GM18499 (cell line): ENCODE data around the gene SEMA5B.

Source experiments
- ATAC-seq: cut with Tn5 transposase; IDR thresholded peaks from one replicate; pipeline ENCODE4 v1.9.1; 2021; ENCODE audit warnings: moderate number of reproducible peaks; ENCODE audit not compliant: insufficient read depth, unreplicated experiment

Gene SEMA5B

DNA sequence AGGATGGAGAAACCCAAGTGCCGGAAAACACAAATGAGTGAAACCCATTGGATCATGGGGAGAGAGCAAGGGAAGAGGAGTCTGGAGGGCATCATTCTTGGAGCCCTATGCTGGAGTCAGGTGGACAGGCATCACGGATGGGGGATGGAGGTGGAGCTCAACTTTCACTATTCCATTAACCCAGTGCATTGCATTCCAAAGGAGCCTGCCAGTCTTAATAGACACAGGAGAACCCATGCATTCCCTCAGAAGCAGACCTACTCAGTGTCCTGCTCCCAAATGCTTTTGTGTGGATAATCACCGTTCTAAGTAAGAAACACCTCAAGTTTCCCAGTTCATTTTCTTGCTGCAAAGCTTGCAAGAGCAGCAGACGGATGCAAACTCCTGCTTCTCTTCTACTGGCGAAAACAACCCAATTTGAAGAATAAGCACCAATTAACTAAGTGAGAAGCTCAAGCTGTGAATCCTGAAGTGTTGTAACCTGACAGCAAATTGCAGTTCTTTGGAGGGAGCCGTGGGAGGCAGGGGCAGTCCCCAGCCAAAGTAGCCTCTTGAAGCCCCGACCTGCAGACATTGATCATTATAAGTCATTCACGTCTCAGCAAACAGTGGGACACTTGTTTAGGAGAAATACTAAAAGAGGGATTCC lies 25.3 kb downstream of the SEMA5B start:
- ATAC-seq: no peak

DNA sequence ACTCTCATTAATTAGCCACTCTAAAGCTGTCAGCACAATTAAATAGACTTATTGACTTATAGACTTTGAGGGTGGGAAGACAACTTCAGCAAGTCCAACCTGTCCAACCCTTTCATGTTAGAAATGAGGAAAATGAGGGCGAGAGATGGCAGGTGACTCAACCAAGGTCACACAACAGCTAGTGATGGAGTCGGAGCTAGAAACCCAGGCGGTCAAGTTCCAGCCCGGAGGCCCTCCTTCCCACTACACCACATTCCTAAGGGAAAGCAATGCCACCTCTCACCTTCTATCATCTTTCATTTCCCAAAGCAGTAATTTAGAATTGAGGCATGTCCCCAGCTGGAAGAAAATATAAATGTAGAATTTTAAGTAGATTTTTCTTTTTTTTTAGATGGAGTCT lies 28.7 kb downstream of the SEMA5B start:
- ATAC-seq: no peak

DNA sequence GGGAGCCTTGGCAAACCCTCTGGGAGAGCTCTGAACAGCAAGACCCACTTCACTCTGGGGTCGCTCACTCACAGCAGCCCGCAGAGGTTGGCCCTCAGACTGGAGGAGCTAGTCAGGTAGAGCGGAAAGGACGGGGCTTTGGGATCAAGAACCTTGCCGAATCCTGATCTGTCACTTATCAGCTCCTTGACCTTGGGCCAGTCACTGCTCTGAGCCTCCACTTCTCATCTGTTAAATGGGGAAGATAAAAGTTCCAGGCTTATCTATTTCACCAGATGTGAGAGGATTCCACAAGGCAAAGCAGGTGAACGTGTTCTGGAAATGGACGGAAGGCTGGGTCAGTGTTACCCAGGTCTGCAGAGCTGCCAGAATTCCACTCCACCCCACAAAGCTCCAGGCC lies 29.4 kb downstream of the SEMA5B start:
- ATAC-seq: no peak

- ATAC-seq: no peak
Observed at GRCh38 chr3:122996038-122996580, 31.5 kb downstream of the SEMA5B start.

GRCh38 chr3:122994954-122995353 lies 32.6 kb downstream of the SEMA5B start:
- ATAC-seq: no peak

DNA sequence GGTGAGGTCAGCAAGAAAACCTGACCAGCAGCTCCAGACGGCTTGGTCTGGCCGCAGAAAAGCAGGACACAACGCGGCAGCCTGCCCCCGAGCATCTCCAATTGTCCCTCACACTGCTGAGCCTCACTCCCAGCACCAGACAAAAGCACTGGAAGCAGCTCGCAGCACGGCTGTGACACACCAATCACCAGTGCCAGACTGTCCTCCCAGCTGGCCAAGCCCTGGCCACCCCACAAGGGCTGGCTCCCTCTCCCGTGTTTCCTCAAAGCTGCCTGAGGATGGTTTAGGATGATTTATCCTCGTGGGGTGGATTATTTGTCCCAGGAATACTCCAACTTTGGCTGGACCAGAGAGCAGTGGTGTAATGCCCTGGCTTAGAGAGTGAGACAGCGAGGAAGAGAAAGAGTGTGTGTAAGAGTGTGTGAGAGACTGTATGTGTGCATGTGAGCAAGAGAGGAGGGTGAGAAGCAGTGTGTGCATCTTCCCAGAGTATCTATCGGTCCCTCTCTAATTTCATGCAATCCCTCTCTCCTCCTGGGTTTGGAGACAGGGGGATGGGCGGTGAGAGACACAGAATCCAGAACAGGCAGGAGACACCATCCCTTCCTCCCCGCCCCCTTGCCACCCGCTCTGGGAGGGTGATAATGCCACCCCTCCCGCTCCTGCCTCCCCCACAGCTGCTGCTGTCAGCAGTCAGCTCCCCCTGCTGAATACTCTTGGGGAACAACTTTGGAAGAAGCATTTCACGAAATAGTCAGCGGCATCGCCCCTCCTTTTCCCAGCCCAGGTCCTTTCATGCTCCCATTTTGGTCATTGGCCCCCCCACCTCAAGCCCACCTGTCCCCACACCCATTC lies 34.2 kb downstream of the SEMA5B start:
- no peak for ATAC-seq

GRCh38 chr3:122992676-122993075 lies 34.9 kb downstream of the SEMA5B start:
- ATAC-seq: no peak

- no peak for ATAC-seq
Observed at GRCh38 chr3:122992133-122992532, 35.4 kb downstream of the SEMA5B start.

DNA sequence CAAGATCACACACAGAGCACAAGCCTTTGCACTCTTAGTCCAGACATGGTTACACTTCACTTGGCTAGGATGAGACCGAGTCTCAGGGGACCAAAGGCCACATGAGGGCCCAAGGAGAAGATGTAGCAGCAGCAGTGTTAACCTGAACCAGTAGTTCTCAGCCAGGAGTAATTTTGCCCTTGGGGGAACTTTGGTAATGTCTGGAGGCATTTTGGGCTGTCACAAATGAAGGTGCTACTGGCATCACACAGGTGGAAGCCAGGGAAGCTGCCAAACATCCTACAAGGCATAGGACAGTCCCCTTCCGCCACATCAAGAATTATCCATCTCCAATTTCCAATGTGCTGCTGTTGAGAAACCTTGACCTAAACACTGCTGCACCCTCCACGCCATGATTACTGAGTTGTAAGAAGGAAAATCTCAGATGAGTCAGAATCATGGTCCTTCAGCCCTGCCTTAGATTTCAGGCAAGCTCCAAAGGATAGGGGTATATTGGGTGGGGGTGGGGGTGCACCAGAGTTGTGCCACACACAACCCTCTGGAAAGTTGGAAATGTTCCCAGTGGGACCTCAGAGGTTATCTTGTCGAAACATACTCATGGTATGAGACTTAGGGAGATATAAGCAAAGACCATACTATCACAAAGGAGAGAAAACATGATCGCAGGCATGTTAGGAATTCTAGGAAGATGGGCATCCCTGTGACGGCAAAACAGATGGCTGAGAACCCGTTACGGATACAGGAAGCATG lies 36.2 kb downstream of the SEMA5B start:
- ATAC-seq: no peak

DNA sequence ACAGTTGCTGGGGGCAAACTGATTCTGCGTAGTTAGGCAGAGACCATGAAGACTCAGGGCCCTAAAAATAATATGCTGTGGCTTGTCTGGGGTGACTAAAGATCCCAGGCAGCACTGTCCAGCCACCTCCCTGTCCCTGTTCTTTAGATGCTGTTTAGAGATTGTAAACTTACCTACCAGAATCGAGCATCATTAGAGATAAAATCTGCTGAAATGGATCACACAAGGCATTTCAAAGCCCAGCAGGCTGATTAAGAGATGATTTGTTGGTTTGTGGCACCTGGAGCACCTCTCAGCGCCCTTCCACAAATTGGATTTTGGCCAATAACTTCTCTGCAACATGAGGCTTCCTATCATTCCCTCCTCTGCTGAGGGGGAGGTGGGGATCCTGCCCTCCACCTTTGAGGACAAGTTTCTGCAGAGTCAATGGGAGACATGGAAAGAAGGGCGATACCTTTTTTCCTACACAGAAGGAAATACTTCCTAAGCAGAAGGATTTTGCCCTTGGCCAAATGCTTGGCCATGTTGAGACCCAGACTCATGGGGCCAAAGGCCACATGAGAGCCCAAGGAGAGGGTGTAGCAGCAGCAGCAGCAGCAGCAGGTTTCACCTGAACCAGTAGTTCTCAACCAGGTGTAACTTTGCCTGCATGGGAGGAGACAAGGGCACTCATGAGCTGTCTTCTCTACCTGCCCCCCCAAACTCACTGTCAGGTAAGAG lies 37.5 kb downstream of the SEMA5B start:
- ATAC-seq: no peak

GRCh38 chr3:122988508-122988907 lies 39.1 kb downstream of the SEMA5B start:
- ATAC-seq: no peak

DNA sequence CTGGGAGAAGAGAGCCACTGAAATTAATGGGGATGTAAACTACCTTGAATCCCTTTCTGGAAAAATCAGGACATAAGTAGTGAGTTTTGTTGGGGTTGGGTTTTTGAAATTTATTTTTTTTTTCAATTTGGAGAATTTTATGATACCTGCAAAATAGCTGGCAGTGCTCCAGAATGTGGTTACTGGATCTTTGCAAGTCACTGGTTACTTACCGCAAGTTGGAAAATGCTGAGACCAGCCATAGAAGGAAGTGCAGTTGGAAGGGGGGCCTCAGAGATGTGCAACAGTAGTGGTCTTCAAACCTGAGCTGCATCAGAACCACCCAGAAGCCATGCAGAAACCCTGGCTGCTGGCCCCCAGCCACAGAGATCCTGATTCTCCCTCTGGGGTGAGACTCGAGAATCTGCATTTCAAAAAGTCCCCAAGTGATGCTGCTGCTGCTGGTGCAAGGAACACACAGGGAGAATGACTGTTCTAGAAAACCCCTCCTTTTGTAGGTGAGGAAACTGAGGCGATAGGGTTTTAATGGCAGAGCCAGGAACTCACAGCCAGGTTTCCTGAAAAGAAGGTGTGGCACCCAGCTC lies 39.7 kb downstream of the SEMA5B start:
- no peak for ATAC-seq

- ATAC-seq: no peak
Observed at GRCh38 chr3:122987231-122987630, 40.3 kb downstream of the SEMA5B start.

- ATAC-seq: no peak
Observed at GRCh38 chr3:122986693-122987179, 40.8 kb downstream of the SEMA5B start.

- ATAC-seq: no peak
Observed at GRCh38 chr3:122985539-122985938, 42.0 kb downstream of the SEMA5B start.

- ATAC-seq: no peak
Observed at GRCh38 chr3:122984650-122985049, 42.9 kb downstream of the SEMA5B start.

GRCh38 chr3:122984007-122984406 lies 43.6 kb downstream of the SEMA5B start:
- no peak for ATAC-seq

- ATAC-seq: no peak
Observed at GRCh38 chr3:122982216-122983185, 45.1 kb downstream of the SEMA5B start.

- ATAC-seq: no peak
Observed at GRCh38 chr3:122979211-122979610, 48.4 kb downstream of the SEMA5B start.
